HEK293 (cell line): ENCODE results near the gene DGKZ.

Experiments used
- CTCF ChIA-PET: fragments of 350-600 bp; formaldehyde crosslinking; extraction: SDS; loops from one replicate; lab custom pipeline; 2021; ENCODE audit warnings: antibody characterized with exemption; lab: Yijun Ruan, JAX
- POLR2A ChIA-PET: fragments of 300-600 bp; formaldehyde crosslinking; extraction: SDS; loops from one replicate; lab custom pipeline; 2020; ENCODE audit warnings: antibody characterized with exemption, inconsistent platforms; lab: Yijun Ruan, JAX
- H3K27ac ChIP-seq: fragments of 200-500 bp; sonication (Bioruptor generic); 2 replicates; pipeline ENCODE4 v1.5.1; 2014; ENCODE audit warnings: low read depth, low read length, control low read depth, inconsistent platforms; ENCODE audit errors: extremely low read depth
- H3K36me3 ChIP-seq, 2 experiments: fragments of 200-500 bp in 1 of 2; sonication (Bioruptor generic) in 1 of 2; 1 replicate in 1 of 2; 2 replicates in 1 of 2; pipeline ENCODE4 v1.5.1; 2014 to 2017; ENCODE audit warnings: inconsistent platforms in 2 of 2, low read length in 2 of 2; ENCODE audit not compliant: control insufficient read depth in 2 of 2, insufficient read depth in 1 of 2
- H3K4me1 ChIP-seq: fragments of 200-500 bp; sonication (Bioruptor generic); 2 replicates; pipeline ENCODE4 v1.5.1; 2014; ENCODE audit warnings: mild to moderate bottlenecking, low read length, inconsistent platforms; ENCODE audit not compliant: control insufficient read depth, insufficient read depth
- H3K4me3 ChIP-seq: 2 replicates; pipeline ENCODE4 v1.5.1; 2011; ENCODE audit warnings: low read depth, mild to moderate bottlenecking, control low read depth, low read length, moderate library complexity
- H3K9me3 ChIP-seq: fragments of 200-500 bp; sonication (Bioruptor generic); 2 replicates; pipeline ENCODE4 v1.5.1; 2014; ENCODE audit warnings: low read depth, low read length, inconsistent platforms; ENCODE audit not compliant: control insufficient read depth, insufficient read depth
- GLIS1 ChIP-seq: fragments of 450-650 bp; formaldehyde crosslinking; IDR thresholded peaks from 2 replicates; pipeline ENCODE4 v1.5.1; 2016; ENCODE audit warnings: missing biosample characterization, missing genetic modification characterization
- HOXD13 ChIP-seq: sonication (generic); formaldehyde crosslinking; IDR thresholded peaks from 2 replicates; pipeline ENCODE4 v1.8.0; 2022; ENCODE audit warnings: missing genetic modification reagents, borderline replicate concordance
- MYNN ChIP-seq: fragments of 450-650 bp; formaldehyde crosslinking; IDR thresholded peaks from 2 replicates; pipeline ENCODE4 v1.5.1; 2016; ENCODE audit warnings: missing biosample characterization, missing genetic modification characterization, borderline replicate concordance
- PRDM4 ChIP-seq: fragments of 450-650 bp; formaldehyde crosslinking; IDR thresholded peaks from 2 replicates; pipeline ENCODE4 v1.5.1; 2017; ENCODE audit warnings: missing biosample characterization, missing genetic modification characterization
- SCRT2 ChIP-seq: fragments of 450-650 bp; formaldehyde crosslinking; IDR thresholded peaks from 2 replicates; pipeline ENCODE4 v1.5.1; 2016; ENCODE audit warnings: missing biosample characterization, missing genetic modification characterization
- YY2 ChIP-seq: fragments of 450-650 bp; formaldehyde crosslinking; IDR thresholded peaks from 2 replicates; pipeline ENCODE4 v1.5.1; 2016; ENCODE audit warnings: missing biosample characterization, missing genetic modification characterization
- ZNF140 ChIP-seq: fragments of 450-650 bp; formaldehyde crosslinking; IDR thresholded peaks from 2 replicates; pipeline ENCODE4 v1.5.1; 2016; ENCODE audit warnings: missing biosample characterization, missing genetic modification characterization
- ZNF155 ChIP-seq: fragments of 450-650 bp; formaldehyde crosslinking; IDR thresholded peaks from 2 replicates; pipeline ENCODE4 v1.5.1; 2016; ENCODE audit warnings: missing biosample characterization, missing genetic modification characterization
- ZNF223 ChIP-seq: fragments of 450-650 bp; formaldehyde crosslinking; IDR thresholded peaks from 2 replicates; pipeline ENCODE4 v1.5.1; 2016; ENCODE audit warnings: missing biosample characterization, missing genetic modification characterization
- ZNF266 ChIP-seq: fragments of 450-650 bp; formaldehyde crosslinking; IDR thresholded peaks from 2 replicates; pipeline ENCODE4 v1.5.1; 2016; ENCODE audit warnings: missing biosample characterization, missing genetic modification characterization, low read depth
- ZNF280C ChIP-seq: fragments of 450-650 bp; formaldehyde crosslinking; IDR thresholded peaks from 2 replicates; pipeline ENCODE4 v1.5.1; 2016; ENCODE audit warnings: missing biosample characterization, missing genetic modification characterization
- ZNF341 ChIP-seq: fragments of 450-650 bp; formaldehyde crosslinking; IDR thresholded peaks from 2 replicates; pipeline ENCODE4; 2016; ENCODE audit warnings: low read depth, missing biosample characterization, missing genetic modification characterization
- ZNF37A ChIP-seq: fragments of 450-650 bp; IDR thresholded peaks from 2 replicates; pipeline ENCODE4 v1.5.1; 2018; ENCODE audit warnings: missing biosample characterization, missing genetic modification characterization
- ZNF449 ChIP-seq: fragments of 450-650 bp; formaldehyde crosslinking; IDR thresholded peaks from 2 replicates; pipeline ENCODE4 v1.5.1; 2017; ENCODE audit warnings: missing biosample characterization, mild to moderate bottlenecking, missing genetic modification characterization, moderate library complexity
- ZNF529 ChIP-seq: fragments of 450-650 bp; formaldehyde crosslinking; IDR thresholded peaks from 2 replicates; pipeline ENCODE4 v1.5.1; 2017; ENCODE audit warnings: missing genetic modification characterization, missing biosample characterization; ENCODE audit not compliant: insufficient replicate concordance
- ZNF791 ChIP-seq: fragments of 450-650 bp; formaldehyde crosslinking; IDR thresholded peaks from 2 replicates; pipeline ENCODE4 v1.5.1; 2016; ENCODE audit warnings: missing biosample characterization, missing genetic modification characterization
- ZNF837 ChIP-seq: fragments of 450-650 bp; formaldehyde crosslinking; IDR thresholded peaks from 2 replicates; pipeline ENCODE4 v1.5.1; 2016; ENCODE audit warnings: missing biosample characterization, missing genetic modification characterization
- TF ChIP-seq, protein P1 (sequence below): fragments of 450-650 bp; formaldehyde crosslinking; IDR thresholded peaks from 2 replicates; pipeline ENCODE4 v1.5.1; 2016; ENCODE audit warnings: missing biosample characterization, missing genetic modification characterization
- TF ChIP-seq, protein P2 (sequence below): fragments of 450-650 bp; formaldehyde crosslinking; IDR thresholded peaks from 2 replicates; pipeline ENCODE4 v1.5.1; 2016; ENCODE audit warnings: missing biosample characterization, missing genetic modification characterization

The DGKZ gene

DNA sequence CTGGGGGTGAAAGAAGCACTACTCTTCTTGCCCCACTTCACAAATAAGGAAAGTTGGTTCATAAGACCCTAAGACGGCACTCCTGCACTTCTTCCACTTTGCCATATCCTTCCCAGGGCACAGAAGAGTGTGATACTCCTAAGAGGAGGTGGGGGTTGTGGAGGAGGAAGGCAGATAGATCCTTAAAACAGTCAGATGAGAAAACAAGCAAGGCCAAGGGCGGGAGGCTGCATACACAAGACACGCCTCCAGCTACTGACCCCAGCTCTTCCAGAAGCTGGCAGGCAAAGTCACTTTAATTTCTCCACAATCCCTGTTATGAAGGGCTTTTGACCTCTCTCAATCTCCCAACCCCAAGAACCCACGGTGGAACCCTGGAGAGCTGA, 46.0 kb downstream of the DGKZ start:
- ChIA-PET POLR2A (interaction anchor here (0.6 to 1.6 kb wide), 3 partner anchors 10 to 84 kb away, joined by 3 to 5 read pairs (median 4); no protein-coding TSS in a partner anchor), CTCF (interaction anchor here (0.6 to 5.4 kb wide), 12 partner anchors 10 to 224 kb away, joined by 3 to 43 read pairs (median 4); partner anchors contain the start of genes ATG13, HARBI1 and MDK)
- H3K27ac ChIP-seq = no peak overlapping the region
- peak; percentile 56; the same call in 1 of the 2 replicates for TF ChIP-seq PRDM4 (tag by site-specific recombination)
- no peak for TF ChIP-seq ZNF140
- H3K36me3 ChIP-seq = peaks cover 0 to 25% of the 10 kb centered on the region in 2 experiments; a peak in 1 of 3 replicates
- no peak overlapping the region for H3K4me3 ChIP-seq
- no peaks in the 10 kb centered on the region for H3K9me3 ChIP-seq
- no peaks in the 10 kb centered on the region for H3K4me1 ChIP-seq

GRCh38 chr11:46393759-46394158, 46.5 kb downstream of the DGKZ start:
- H3K4me1 ChIP-seq = no peaks in the 10 kb centered on the region
- no peak for TF ChIP-seq ZNF155
- TF ChIP-seq ZNF837 (tag by site-specific recombination) = no peak
- no peak for TF ChIP-seq SCRT2 (tag by site-specific recombination)
- no peak for TF ChIP-seq ZNF266 (tag by site-specific recombination)
- no peak for TF ChIP-seq ZNF280C
- TF ChIP-seq ZNF37A (tag by site-specific recombination) = no peak
- no peak for TF ChIP-seq ZNF223 (tag by site-specific recombination)
- no peak for TF ChIP-seq GLIS1
- TF ChIP-seq ZNF449 (tag by site-specific recombination) = no peak
- no peak for TF ChIP-seq ZNF341 (tag by site-specific recombination)
- no peak for TF ChIP-seq ZNF529 (tag by site-specific recombination)
- TF ChIP-seq YY2 = no peak
- TF ChIP-seq HOXD13 (CRISPR knock-in tag) = no peak
- TF ChIP-seq MYNN = no peak
- TF ChIP-seq ZNF791 (tag by site-specific recombination) = no peak
- TF ChIP-seq, protein P1, sequence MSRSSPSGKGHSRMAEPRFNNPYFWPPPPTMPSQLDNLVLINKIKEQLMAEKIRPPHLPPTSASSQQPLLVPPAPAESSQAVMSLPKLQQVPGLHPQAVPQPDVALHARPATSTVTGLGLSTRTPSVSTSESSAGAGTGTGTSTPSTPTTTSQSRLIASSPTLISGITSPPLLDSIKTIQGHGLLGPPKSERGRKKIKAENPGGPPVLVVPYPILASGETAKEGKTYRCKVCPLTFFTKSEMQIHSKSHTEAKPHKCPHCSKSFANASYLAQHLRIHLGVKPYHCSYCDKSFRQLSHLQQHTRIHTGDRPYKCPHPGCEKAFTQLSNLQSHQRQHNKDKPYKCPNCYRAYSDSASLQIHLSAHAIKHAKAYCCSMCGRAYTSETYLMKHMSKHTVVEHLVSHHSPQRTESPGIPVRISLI (tag by site-specific recombination) = no peak
- TF ChIP-seq, protein P2, sequence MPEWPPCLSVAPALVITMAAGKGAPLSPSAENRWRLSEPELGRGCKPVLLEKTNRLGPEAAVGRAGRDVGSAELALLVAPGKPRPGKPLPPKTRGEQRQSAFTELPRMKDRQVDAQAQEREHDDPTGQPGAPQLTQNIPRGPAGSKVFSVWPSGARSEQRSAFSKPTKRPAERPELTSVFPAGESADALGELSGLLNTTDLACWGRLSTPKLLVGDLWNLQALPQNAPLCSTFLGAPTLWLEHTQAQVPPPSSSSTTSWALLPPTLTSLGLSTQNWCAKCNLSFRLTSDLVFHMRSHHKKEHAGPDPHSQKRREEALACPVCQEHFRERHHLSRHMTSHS (tag by site-specific recombination) = no peak
- TF ChIP-seq, all 188 proteins: peak for 0
- Histone ChIP-seq H3K27ac (no peak overlapping the region), H3K4me3 (no peak overlapping the region), H3K36me3 (peaks cover 0 to 26% of the 10 kb centered on the region in 2 experiments; a peak in 1 of 3 replicates), H3K9me3 (no peaks in the 10 kb centered on the region)
- CTCF ChIA-PET = interaction anchor here (0.6 to 5.4 kb wide), 6 partner anchors 10 to 1844 kb away, joined by 3 to 43 read pairs (median 5); no protein-coding TSS in a partner anchor
- POLR2A ChIA-PET = interaction anchor here (0.6 kb wide), 1 partner anchor 83 kb away, joined by 4 read pairs; no protein-coding TSS in a partner anchor
